Measurements from ENCODE around the gene MATN3. TPM values are rescaled to one million over a fixed set of nuclear protein-coding genes. Genes with fewer than 3 reads are reported as not detected.

The MATN3 gene
- total RNA-seq, 1 experiment from 2014 or later, result 13.5 TPM

GRCh38 chr2:20060106-20060505, 47.6 kb upstream of the MATN3 start:
- H3K4me1 Mint-ChIP-seq, result peaks cover 2% of the 10 kb centered on the region in 2 experiments; a peak in 1 of 4 replicates
- no peak overlapping the region for H3K56ac ChIP-seq (ENCODE audit: insufficient read length, low read depth, low read length)
- H4K5ac ChIP-seq (ENCODE audit: insufficient read length, low read depth, low read length), result no peak overlapping the region
- H3K36me3 Mint-ChIP-seq (ENCODE audit: insufficient read depth in 1 of 3, low read depth in 3 of 3), result no peaks in the 10 kb centered on the region
- H3K4me1 ChIP-seq (ENCODE audit: insufficient read depth, low read length), result no peaks in the 10 kb centered on the region
- no peak overlapping the region for H2BK20ac ChIP-seq (ENCODE audit: low read depth, low read length, poor library complexity, severe bottlenecking)
- H3K79me1 ChIP-seq (ENCODE audit: insufficient read depth, low read depth, low read length, poor library complexity, severe bottlenecking), result no peaks in the 10 kb centered on the region
- no peak overlapping the region for H3K9ac ChIP-seq (ENCODE audit: extremely low read depth, insufficient read length, low read length)
- H3K27me3 ChIP-seq (ENCODE audit: insufficient read depth, low read length), result no peaks in the 10 kb centered on the region
- no peak overlapping the region for H3K18ac ChIP-seq (ENCODE audit: insufficient read length, low read depth, low read length)
- H2BK12ac ChIP-seq (ENCODE audit: insufficient read length, low read depth, low read length), result no peak overlapping the region
- H3K27ac ChIP-seq (ENCODE audit: insufficient read length, low read depth, low read length), result no peak overlapping the region
- no peak for DNase-seq
- H3K27ac Mint-ChIP-seq, result no peak overlapping the region
- no peak overlapping the region for H3K4me3 Mint-ChIP-seq
- no peak overlapping the region for H3K23ac ChIP-seq (ENCODE audit: insufficient read length, low read depth, low read length)
- no peak overlapping the region for H3K14ac ChIP-seq (ENCODE audit: insufficient read depth, low read length)
- no peaks in the 10 kb centered on the region for H4K20me1 ChIP-seq (ENCODE audit: control insufficient read depth, insufficient read depth, insufficient read length)
- H2BK120ac ChIP-seq (ENCODE audit: low read depth, low read length, poor library complexity, severe bottlenecking), result no peak overlapping the region
- H3K9me3 Mint-ChIP-seq, result no peaks in the 10 kb centered on the region
- no peak overlapping the region for H2AFZ ChIP-seq (ENCODE audit: low read length)
- no peaks in the 10 kb centered on the region for H3K23me2 ChIP-seq (ENCODE audit: insufficient read length, low read depth, low read length, poor library complexity, severe bottlenecking)
- H3K9me3 ChIP-seq (ENCODE audit: control insufficient read depth, low read depth, low read length), result no peaks in the 10 kb centered on the region
- no peak overlapping the region for H3T11ph ChIP-seq (ENCODE audit: low read length)
- TF ChIP-seq, protein P1, sequence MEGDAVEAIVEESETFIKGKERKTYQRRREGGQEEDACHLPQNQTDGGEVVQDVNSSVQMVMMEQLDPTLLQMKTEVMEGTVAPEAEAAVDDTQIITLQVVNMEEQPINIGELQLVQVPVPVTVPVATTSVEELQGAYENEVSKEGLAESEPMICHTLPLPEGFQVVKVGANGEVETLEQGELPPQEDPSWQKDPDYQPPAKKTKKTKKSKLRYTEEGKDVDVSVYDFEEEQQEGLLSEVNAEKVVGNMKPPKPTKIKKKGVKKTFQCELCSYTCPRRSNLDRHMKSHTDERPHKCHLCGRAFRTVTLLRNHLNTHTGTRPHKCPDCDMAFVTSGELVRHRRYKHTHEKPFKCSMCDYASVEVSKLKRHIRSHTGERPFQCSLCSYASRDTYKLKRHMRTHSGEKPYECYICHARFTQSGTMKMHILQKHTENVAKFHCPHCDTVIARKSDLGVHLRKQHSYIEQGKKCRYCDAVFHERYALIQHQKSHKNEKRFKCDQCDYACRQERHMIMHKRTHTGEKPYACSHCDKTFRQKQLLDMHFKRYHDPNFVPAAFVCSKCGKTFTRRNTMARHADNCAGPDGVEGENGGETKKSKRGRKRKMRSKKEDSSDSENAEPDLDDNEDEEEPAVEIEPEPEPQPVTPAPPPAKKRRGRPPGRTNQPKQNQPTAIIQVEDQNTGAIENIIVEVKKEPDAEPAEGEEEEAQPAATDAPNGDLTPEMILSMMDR (conservative IDR thresholded peaks at IDR 0.05), result no peak
- no peaks in the 10 kb centered on the region for H3K79me2 ChIP-seq (ENCODE audit: insufficient read depth, low read length)
- H3K4ac ChIP-seq (ENCODE audit: low read depth, low read length), result no peak overlapping the region
- no peak overlapping the region for H4K8ac ChIP-seq (replicated peaks; ENCODE audit: insufficient read length, low read depth, low read length)
- H3K4me2 ChIP-seq (ENCODE audit: insufficient read depth, insufficient read length, low read length), result no peak overlapping the region
- H3K27me3 Mint-ChIP-seq (ENCODE audit: low read depth), result peaks cover 17% of the 10 kb centered on the region
- H4K91ac ChIP-seq (ENCODE audit: insufficient read length, low read depth, low read length), result no peak overlapping the region
- WGBS (ENCODE audit: extremely low coverage, insufficient read length, low lambda C conversion rate), result no CpG with 5 or more reads among the region's 1 CpG
- no peak overlapping the region for H2BK15ac ChIP-seq (ENCODE audit: low read depth, low read length)
- no peak overlapping the region for H2AK5ac ChIP-seq (ENCODE audit: insufficient read length, low read length)
- no peak overlapping the region for H2BK5ac ChIP-seq (ENCODE audit: insufficient read length, low read length)

All from H9 (cell line).